Transverse colon (tissue), 4 donors: ENCODE data around the gene BCORL1. TPM values are rescaled to one million over a fixed set of nuclear protein-coding genes. Genes with fewer than 3 reads are reported as not detected.

Experiments used
- DNase-seq: peaks from one replicate; pipeline ENCODE4 v3.0.0-alpha.2; 2019
- H3K27ac ChIP-seq, 4 donors: fragments of 200-600 bp; sonication (generic); 2 replicates each; pipeline ENCODE4 v1.5.1; 2016 to 2018; ENCODE audit warnings: inconsistent platforms in 4 of 4
- H3K27me3 ChIP-seq: fragments of 200-600 bp; sonication (generic); 2 replicates; pipeline ENCODE4 v1.5.1; 2017; ENCODE audit warnings: inconsistent platforms
- H3K36me3 ChIP-seq, 4 donors: fragments of 200-600 bp; sonication (generic); 2 replicates each; pipeline ENCODE4 v1.5.1; 2017 to 2019; ENCODE audit warnings: inconsistent platforms in 4 of 4
- H3K4me1 ChIP-seq, 4 donors: fragments of 200-600 bp; sonication (generic); 2 replicates each; pipeline ENCODE4 v1.5.1; 2017 to 2020; ENCODE audit warnings: inconsistent platforms in 4 of 4
- H3K4me3 ChIP-seq, 4 donors: fragments of 200-600 bp; sonication (generic); 1 replicate in 1 of 4; 2 replicates in 3 of 4; pipeline versions ENCODE4 v1.5.1 to v1.6.1; 2017 to 2019; ENCODE audit warnings: inconsistent platforms in 4 of 4
- H3K9me3 ChIP-seq, 2 donors: fragments of 200-600 bp; sonication (generic); 2 replicates each; pipeline ENCODE4 v1.5.1; 2017 to 2019; ENCODE audit warnings: inconsistent platforms in 2 of 2
- EP300 ChIP-seq: sonication (generic); formaldehyde crosslinking; IDR thresholded peaks from one replicate; pipeline ENCODE4 v1.6.1; 2017; ENCODE audit warnings: antibody characterized with exemption, low read depth
- POLR2A ChIP-seq: fragments of 450-650 bp; IDR thresholded peaks from one replicate; pipeline ENCODE4 v1.6.1; 2016; ENCODE audit warnings: antibody characterized with exemption, mild to moderate bottlenecking, moderate library complexity
- POLR2AphosphoS5 ChIP-seq, 3 donors: sonication (generic); formaldehyde crosslinking; IDR thresholded peaks; one replicate each; pipeline ENCODE4 v1.6.1; 2016; ENCODE audit warnings: antibody characterized with exemption in 3 of 3
- WGBS, 2 donors: methylation state at CpG; one replicate each; pipeline ENCODE4 v1.1.5; 2018; ENCODE audit warnings: low coverage in 1 of 2; 5-methylcytosine and 5-hydroxymethylcytosine counted together
- in situ Hi-C, 4 donors: fragments of 200-750 bp; cut with MboI; loops; one replicate each; pipeline versions ENCODE4 v1.15.0 to v1.15.1; 2017; ENCODE audit warnings: low sequenced_read_pairs in 3 of 4, low pct_ligation_motif_present in 1 of 4, low pct_unique_long_range_greater_than_20kb in 1 of 4
- intact Hi-C: fragments of 100-400 bp; cut with DNase I; formaldehyde crosslinking; loops from one replicate; pipeline ENCODE4 v1.15.1; 2023; ENCODE audit warnings: low total_unique reads
- total RNA-seq, 4 donors: library from RNA; depleted of rRNA; stranded (reverse); fragments of >200 nt; gene quantifications; one replicate each; pipeline ENCODE4 v1.1.0, GENCODE V29; 2016
- TF ChIP-seq, protein P1 (sequence below), 5 experiments: fragments of 200-600 bp in 3 of 5; fragments of 450-650 bp in 2 of 5; sonication (generic) in 3 of 5; IDR thresholded peaks; 1 replicate in 2 of 5; 2 replicates in 3 of 5; pipeline ENCODE4 v1.5.1; 2016 to 2017; ENCODE audit warnings: antibody characterized with exemption in 5 of 5, inconsistent platforms in 3 of 5, mild to moderate bottlenecking in 2 of 5, moderate library complexity in 1 of 5

Gene BCORL1
- total RNA-seq, 4 donors from 2014 or later, result 5.6 to 11.6 (median 8.0) TPM

DNA sequence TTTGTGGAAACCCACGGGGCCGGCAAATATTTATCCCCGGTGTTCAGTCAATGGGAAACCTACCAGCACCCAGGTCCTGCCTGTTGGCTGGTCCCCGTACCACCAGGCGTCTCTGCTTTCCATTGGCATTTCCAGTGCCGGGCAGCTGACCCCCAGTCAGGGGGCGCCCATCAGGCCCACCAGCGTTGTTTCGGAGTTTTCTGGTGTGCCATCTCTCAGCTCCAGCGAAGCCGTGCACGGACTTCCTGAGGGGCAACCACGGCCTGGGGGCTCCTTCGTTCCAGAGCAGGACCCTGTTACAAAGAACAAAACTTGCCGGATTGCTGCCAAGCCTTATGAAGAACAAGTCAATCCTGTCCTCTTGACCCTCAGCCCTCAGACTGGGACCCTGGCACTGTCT, 32.7 kb downstream of the BCORL1 start:
- TF ChIP-seq POLR2A (no peak), EP300 (no peak), POLR2AphosphoS5 (IDR thresholded peaks at IDR 0.05) (no peak)
- TF ChIP-seq, protein P1, sequence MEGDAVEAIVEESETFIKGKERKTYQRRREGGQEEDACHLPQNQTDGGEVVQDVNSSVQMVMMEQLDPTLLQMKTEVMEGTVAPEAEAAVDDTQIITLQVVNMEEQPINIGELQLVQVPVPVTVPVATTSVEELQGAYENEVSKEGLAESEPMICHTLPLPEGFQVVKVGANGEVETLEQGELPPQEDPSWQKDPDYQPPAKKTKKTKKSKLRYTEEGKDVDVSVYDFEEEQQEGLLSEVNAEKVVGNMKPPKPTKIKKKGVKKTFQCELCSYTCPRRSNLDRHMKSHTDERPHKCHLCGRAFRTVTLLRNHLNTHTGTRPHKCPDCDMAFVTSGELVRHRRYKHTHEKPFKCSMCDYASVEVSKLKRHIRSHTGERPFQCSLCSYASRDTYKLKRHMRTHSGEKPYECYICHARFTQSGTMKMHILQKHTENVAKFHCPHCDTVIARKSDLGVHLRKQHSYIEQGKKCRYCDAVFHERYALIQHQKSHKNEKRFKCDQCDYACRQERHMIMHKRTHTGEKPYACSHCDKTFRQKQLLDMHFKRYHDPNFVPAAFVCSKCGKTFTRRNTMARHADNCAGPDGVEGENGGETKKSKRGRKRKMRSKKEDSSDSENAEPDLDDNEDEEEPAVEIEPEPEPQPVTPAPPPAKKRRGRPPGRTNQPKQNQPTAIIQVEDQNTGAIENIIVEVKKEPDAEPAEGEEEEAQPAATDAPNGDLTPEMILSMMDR (IDR thresholded peaks at IDR 0.05), result no peak
- Histone ChIP-seq H3K27ac (no peak overlapping the region), H3K4me3 (no peak overlapping the region), H3K9me3 (no peaks in the 10 kb centered on the region), H3K27me3 (no peaks in the 10 kb centered on the region), H3K4me1 (no peaks in the 10 kb centered on the region), H3K36me3 (no peaks in the 10 kb centered on the region)
- no peak for DNase-seq
- in situ Hi-C loops (no loop called here), intact Hi-C loops (no loop called here)
- whole genome bisulfite sequencing, 2 donors, result 91% methylated on average over 14 of the region's 15 CpGs; no CpG with 5 or more reads in 1 of the 2 donors

DNA sequence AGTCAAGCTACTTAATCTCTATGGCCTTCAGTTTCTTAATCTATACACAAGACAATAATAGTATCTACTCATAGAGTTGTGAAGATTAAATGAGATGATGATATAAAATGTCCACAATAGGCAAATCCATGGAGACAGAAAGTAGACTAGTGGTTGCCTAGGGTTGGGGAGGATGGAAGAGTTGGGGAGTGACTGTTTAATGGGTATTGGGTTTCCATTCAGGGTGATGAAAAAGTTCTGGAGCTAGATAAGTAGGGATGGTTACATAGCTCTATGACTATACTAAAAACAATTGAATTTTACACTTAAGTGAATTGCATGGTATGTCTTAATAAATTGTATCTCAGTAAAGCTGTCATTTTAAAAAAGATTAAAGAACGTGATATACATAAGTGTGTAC, 35.7 kb downstream of the BCORL1 start:
- Histone ChIP-seq H3K4me3 (no peak overlapping the region), H3K36me3 (no peaks in the 10 kb centered on the region), H3K4me1 (no peaks in the 10 kb centered on the region), H3K9me3 (no peaks in the 10 kb centered on the region), H3K27me3 (no peaks in the 10 kb centered on the region), H3K27ac (no peak overlapping the region)
- no peak for TF ChIP-seq POLR2AphosphoS5 (IDR thresholded peaks at IDR 0.05)
- TF ChIP-seq EP300, result no peak
- TF ChIP-seq, protein P1 (IDR thresholded peaks at IDR 0.05), result no peak
- TF ChIP-seq POLR2A, result no peak
- DNase-seq, result no peak
- intact Hi-C loops (no loop called here), in situ Hi-C loops (no loop called here)
- WGBS, 2 donors, result 63 to 83% methylated on average over 1 of the region's 1 CpG

DNA sequence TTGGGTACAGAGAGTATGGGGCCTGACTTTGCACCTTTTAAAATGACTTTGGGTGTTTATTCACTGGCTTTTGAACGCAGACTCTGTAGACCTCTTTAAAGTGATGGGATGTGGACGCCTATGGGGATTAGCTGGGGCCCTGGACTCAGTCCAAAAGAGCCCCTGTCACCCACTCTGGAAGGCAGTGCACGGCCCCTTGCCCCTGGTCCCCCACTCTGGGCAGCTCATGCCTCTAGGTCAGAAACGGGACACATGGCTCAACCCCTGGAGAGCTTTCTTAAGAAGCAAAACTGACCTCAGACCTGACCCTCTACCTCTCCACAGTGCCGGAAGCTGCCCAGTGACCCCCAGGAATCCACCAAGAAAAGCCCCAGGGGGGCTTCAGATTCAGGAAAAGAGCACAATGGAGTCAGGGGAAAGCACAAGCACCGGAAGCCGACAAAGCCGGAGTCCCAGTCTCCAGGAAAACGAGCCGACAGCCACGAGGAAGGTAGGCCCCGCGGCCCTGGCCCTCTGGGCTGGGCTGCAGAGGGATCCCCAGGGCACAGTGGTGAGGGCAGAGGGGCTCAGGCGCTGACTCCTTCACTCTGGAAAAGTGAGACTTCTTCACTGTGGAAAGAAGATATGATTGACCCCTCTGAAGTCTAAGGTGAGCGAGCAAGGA, 38.4 kb downstream of the BCORL1 start:
- in situ Hi-C loops (loop anchor here in 2 of 4 donors (10.0 kb wide), 1 partner anchor 96 kb away; no protein-coding TSS in a partner anchor), intact Hi-C loops (no loop called here)
- 88% methylated on average over 15 of the region's 15 CpGs; no CpG with 5 or more reads in 1 of the 2 donors for WGBS, 2 donors

DNA sequence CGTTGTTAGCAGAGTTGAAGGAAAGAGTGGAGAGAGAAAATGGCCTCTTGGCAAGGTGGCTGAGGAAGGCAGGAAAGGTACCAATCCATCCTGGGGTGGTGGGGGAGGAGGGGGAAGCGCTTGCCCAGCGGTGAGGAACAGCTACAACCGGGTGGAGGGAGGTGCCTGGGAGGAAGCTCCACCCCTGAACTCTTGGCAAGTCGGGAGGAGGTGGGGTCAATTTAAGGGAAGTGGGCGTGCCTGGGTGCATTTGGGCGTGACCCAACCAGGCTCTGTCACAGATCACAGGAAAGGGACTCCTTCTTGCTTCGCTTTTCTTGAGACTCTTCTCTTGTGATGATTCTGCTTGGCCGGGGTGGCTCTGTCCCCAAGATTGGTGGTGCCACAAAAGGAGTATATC, 41.7 kb downstream of the BCORL1 start:
- peak overlapping the region in 1 of 4 donors; percentile 16 for H3K27ac ChIP-seq
- no peaks in the 10 kb centered on the region for H3K36me3 ChIP-seq
- no peaks in the 10 kb centered on the region for H3K27me3 ChIP-seq
- in situ Hi-C loops (loop anchor here in 2 of 4 donors (10.0 kb wide), 1 partner anchor 99 kb away; no protein-coding TSS in a partner anchor), intact Hi-C loops (no loop called here)
- WGBS, 2 donors, result 38% methylated on average over 9 of the region's 9 CpGs; no CpG with 5 or more reads in 1 of the 2 donors
- peaks cover 0 to 3% (median 0%) of the 10 kb centered on the region in 4 donors for H3K4me1 ChIP-seq
- no peaks in the 10 kb centered on the region for H3K9me3 ChIP-seq
- peak; percentile 84 for DNase-seq
- TF ChIP-seq POLR2AphosphoS5 (IDR thresholded peaks at IDR 0.05) (no peak), POLR2A (no peak), EP300 (no peak)
- TF ChIP-seq, protein P1 (IDR thresholded peaks at IDR 0.05), result no peak
- H3K4me3 ChIP-seq, result no peak overlapping the region

More for the DNA sequence above, 38.4 kb downstream of the BCORL1 start:
- no peaks in the 10 kb centered on the region for H3K36me3 ChIP-seq
- no peak for DNase-seq
- TF ChIP-seq POLR2AphosphoS5 (IDR thresholded peaks at IDR 0.05) (no peak), EP300 (no peak)
- TF ChIP-seq, protein P1 (IDR thresholded peaks at IDR 0.05), result no peak
- H3K27ac ChIP-seq, result no peak overlapping the region
- no peaks in the 10 kb centered on the region for H3K9me3 ChIP-seq
- no peak overlapping the region for H3K4me3 ChIP-seq
- no peaks in the 10 kb centered on the region for H3K27me3 ChIP-seq
- H3K4me1 ChIP-seq, result peaks cover 0 to 3% (median 0%) of the 10 kb centered on the region in 4 donors
